CD4-positive, alpha-beta T cell treated with Interleukin-17A for 4 hours (primary cell): ENCODE data around the gene OAS3.

Source experiments
- DNase-seq: peaks from one replicate; pipeline ENCODE4 v3.0.0-alpha.2; 2020; ENCODE audit warnings: mixed read lengths

The OAS3 gene

DNA sequence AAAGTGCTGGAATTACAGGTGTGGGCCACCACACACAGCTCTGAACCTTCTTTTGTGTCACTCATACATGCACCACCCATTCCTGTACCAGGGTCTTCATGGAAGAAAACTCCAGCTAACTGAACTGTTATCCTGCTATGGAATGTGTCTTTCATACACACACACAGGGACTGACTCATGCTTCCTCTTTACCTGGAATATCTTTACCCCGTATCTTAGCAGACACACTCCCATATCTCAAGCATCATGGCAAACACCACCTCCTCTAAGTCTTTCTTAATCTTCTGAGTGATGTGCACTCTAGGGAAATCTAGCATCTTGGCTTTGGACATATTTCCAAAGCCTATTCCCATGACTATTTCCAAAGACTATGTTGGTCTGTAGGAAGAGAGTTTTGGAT lies 83.2 kb downstream of the OAS3 start:
- no peak for DNase-seq
